Fibroblast of skin of left biceps (primary cell): Measurements from ENCODE around the gene MRPL10.

Source experiments
- DNase-seq, 2 experiments: peaks; one replicate each; pipeline ENCODE4 v3.0.0-alpha.2; 2013; ENCODE audit warnings: low read depth in 2 of 2

MRPL10 gene

GRCh38 chr17:47831003-47831933 is at the start of gene MRPL10, which contains the start of gene LRRC46:
Gene MRPL10, minus strand, starts transcription at chr17:47831541. Its CDS starts 30 bp downstream, at chr17:47831511.
Gene LRRC46, plus strand, starts transcription at chr17:47831670. Its CDS starts 320 bp downstream, at chr17:47831990.
- peak; percentile 77 to 78 for DNase-seq

- DNase-seq = no peak
These were observed 48.6 kb upstream of the MRPL10 start for GRCh38 chr17:47879776-47880454.

- DNase-seq = no peak
These were observed 47.8 kb upstream of the MRPL10 start for GRCh38 chr17:47879028-47879585.

GRCh38 chr17:47878203-47879027 is 47.1 kb upstream of the MRPL10 start:
- no peak for DNase-seq

- DNase-seq = no peak
These were observed 46.2 kb upstream of the MRPL10 start for GRCh38 chr17:47877368-47878034.

GRCh38 chr17:47875011-47875985 is 44.0 kb upstream of the MRPL10 start:
- no peak for DNase-seq

- DNase-seq = no peak
These were observed 42.1 kb upstream of the MRPL10 start for GRCh38 chr17:47873200-47874090.

GRCh38 chr17:47872651-47873161 is 41.4 kb upstream of the MRPL10 start:
- DNase-seq = no peak

- DNase-seq = no peak
These were observed 40.8 kb upstream of the MRPL10 start for GRCh38 chr17:47872019-47872650.

GRCh38 chr17:47871048-47871447 is 39.7 kb upstream of the MRPL10 start:
- no peak for DNase-seq

- no peak for DNase-seq
These were observed 38.7 kb upstream of the MRPL10 start for GRCh38 chr17:47870056-47870455.

- no peak for DNase-seq
These were observed 37.8 kb upstream of the MRPL10 start for GRCh38 chr17:47869114-47869513.

- no peak for DNase-seq
These were observed 36.6 kb upstream of the MRPL10 start for GRCh38 chr17:47867813-47868533.

GRCh38 chr17:47866941-47867340 is 35.6 kb upstream of the MRPL10 start:
- DNase-seq = no peak

- no peak for DNase-seq
These were observed 33.5 kb upstream of the MRPL10 start for GRCh38 chr17:47864791-47865216.

GRCh38 chr17:47862621-47863440 is 31.5 kb upstream of the MRPL10 start:
- peak; percentile 33 to 41 for DNase-seq
